ENCODE measurements around the gene FNDC11.
A peak's percentile ranks its signal among the peaks of the same experiment; 100 is the strongest.

Gene FNDC11

GRCh38 chr20:63553933-63554290, at the start of gene FNDC11:
TSS of gene FNDC11 (plus strand) at chr20:63554159. CDS start at chr20:63555664, 1,505 bp downstream.
- no peak for DNase-seq (ENCODE audit: low spot score)
- Histone ChIP-seq H3K36me3 (ENCODE audit: low read depth) (peaks cover 5% of the 10 kb centered on the region), H3K9me3 (ENCODE audit: severe bottlenecking) (no peaks in the 10 kb centered on the region), H3K27me3 (ENCODE audit: insufficient read depth, poor library complexity, severe bottlenecking) (no peaks in the 10 kb centered on the region), H3K4me3 (ENCODE audit: severe bottlenecking) (peak within 1 kb of the TSS; percentile 47), H3K4me1 (ENCODE audit: insufficient read depth, poor library complexity, severe bottlenecking) (peaks cover 9% of the 10 kb centered on the region), H3K27ac (ENCODE audit: poor library complexity, severe bottlenecking) (peak within 1 kb of the TSS; percentile 58)
- TF ChIP-seq CTCF (IDR thresholded peaks at IDR 0.05; ENCODE audit: poor library complexity, severe bottlenecking): no peak
- ATAC-seq (ENCODE audit: low read depth): peak; percentile 10

- ATAC-seq (ENCODE audit: low read depth) (no peak), DNase-seq (ENCODE audit: low spot score) (no peak)
- no peak for TF ChIP-seq CTCF (IDR thresholded peaks at IDR 0.05; ENCODE audit: poor library complexity, severe bottlenecking)
- H3K4me1 ChIP-seq (ENCODE audit: insufficient read depth, poor library complexity, severe bottlenecking): no peaks in the 10 kb centered on the region
- H3K36me3 ChIP-seq (ENCODE audit: low read depth): no peaks in the 10 kb centered on the region
- no peak overlapping the region for H3K4me3 ChIP-seq (ENCODE audit: severe bottlenecking)
- peaks cover 12% of the 10 kb centered on the region for H3K27me3 ChIP-seq (ENCODE audit: insufficient read depth, poor library complexity, severe bottlenecking)
- no peaks in the 10 kb centered on the region for H3K9me3 ChIP-seq (ENCODE audit: severe bottlenecking)
- no peak overlapping the region for H3K27ac ChIP-seq (ENCODE audit: poor library complexity, severe bottlenecking)
Measured at GRCh38 chr20:63504642-63505041, 49.3 kb upstream of the FNDC11 start.

GRCh38 chr20:63505281-63505680, 48.7 kb upstream of the FNDC11 start:
- Histone ChIP-seq H3K9me3 (ENCODE audit: severe bottlenecking) (no peaks in the 10 kb centered on the region), H3K27ac (ENCODE audit: poor library complexity, severe bottlenecking) (no peak overlapping the region), H3K27me3 (ENCODE audit: insufficient read depth, poor library complexity, severe bottlenecking) (peaks cover 6% of the 10 kb centered on the region), H3K4me1 (ENCODE audit: insufficient read depth, poor library complexity, severe bottlenecking) (no peaks in the 10 kb centered on the region), H3K4me3 (ENCODE audit: severe bottlenecking) (no peak overlapping the region), H3K36me3 (ENCODE audit: low read depth) (no peaks in the 10 kb centered on the region)
- ATAC-seq (ENCODE audit: low read depth): no peak
- TF ChIP-seq CTCF (IDR thresholded peaks at IDR 0.05; ENCODE audit: poor library complexity, severe bottlenecking): no peak
- no peak for DNase-seq (ENCODE audit: low spot score)

- Histone ChIP-seq H3K9me3 (ENCODE audit: severe bottlenecking) (no peaks in the 10 kb centered on the region), H3K36me3 (ENCODE audit: low read depth) (no peaks in the 10 kb centered on the region), H3K4me1 (ENCODE audit: insufficient read depth, poor library complexity, severe bottlenecking) (no peaks in the 10 kb centered on the region), H3K27me3 (ENCODE audit: insufficient read depth, poor library complexity, severe bottlenecking) (peaks cover 6% of the 10 kb centered on the region), H3K27ac (ENCODE audit: poor library complexity, severe bottlenecking) (no peak overlapping the region), H3K4me3 (ENCODE audit: severe bottlenecking) (no peak overlapping the region)
- TF ChIP-seq CTCF (IDR thresholded peaks at IDR 0.05; ENCODE audit: poor library complexity, severe bottlenecking): no peak
- no peak for ATAC-seq (ENCODE audit: low read depth)
- DNase-seq (ENCODE audit: low spot score): peak; percentile 73
Measured at GRCh38 chr20:63505723-63506122, 48.2 kb upstream of the FNDC11 start.

- H3K27ac ChIP-seq (ENCODE audit: poor library complexity, severe bottlenecking): no peak overlapping the region
- no peak for TF ChIP-seq CTCF (IDR thresholded peaks at IDR 0.05; ENCODE audit: poor library complexity, severe bottlenecking)
- peak; percentile 78 for DNase-seq (ENCODE audit: low spot score)
Measured at GRCh38 chr20:63507083-63507743, 46.7 kb upstream of the FNDC11 start.

More at GRCh38 chr20:63507083-63507743, 46.7 kb upstream of the FNDC11 start:
- H3K27me3 ChIP-seq (ENCODE audit: insufficient read depth, poor library complexity, severe bottlenecking): peaks cover 6% of the 10 kb centered on the region
- no peak overlapping the region for H3K4me3 ChIP-seq (ENCODE audit: severe bottlenecking)
- no peak for ATAC-seq (ENCODE audit: low read depth)
- H3K4me1 ChIP-seq (ENCODE audit: insufficient read depth, poor library complexity, severe bottlenecking): no peaks in the 10 kb centered on the region
- no peaks in the 10 kb centered on the region for H3K36me3 ChIP-seq (ENCODE audit: low read depth)
- no peaks in the 10 kb centered on the region for H3K9me3 ChIP-seq (ENCODE audit: severe bottlenecking)
